Astrocyte (in vitro differentiated cells and primary cell): ENCODE measurements around the gene NUCB2. TPM values are rescaled to one million over a fixed set of nuclear protein-coding genes. Genes with fewer than 3 reads are reported as not detected.

Experiments used
- DNase-seq: peaks from one replicate; pipeline ENCODE4 v3.0.0-alpha.2; 2010; ENCODE audit warnings: low read depth
- FAIRE-seq: peaks from 2 replicates; lab custom pipeline; 2011; peaks lifted over from hg19 to GRCh38; lab: Jason Lieb, UNC
- H2AFZ ChIP-seq: 2 replicates; pipeline ENCODE4 v1.6.0; 2012; ENCODE audit warnings: low read depth, low read length, inconsistent platforms
- H3K27ac ChIP-seq: 2 replicates; pipeline ENCODE4 v1.5.1; 2011; ENCODE audit warnings: low read depth, low read length, inconsistent platforms
- H3K27me3 ChIP-seq: 2 replicates; pipeline ENCODE4 v1.6.0; 2011; ENCODE audit warnings: low read length, inconsistent platforms; ENCODE audit not compliant: insufficient read depth
- H3K36me3 ChIP-seq: 2 replicates; pipeline ENCODE4 v1.5.1; 2011; ENCODE audit warnings: low read length, inconsistent platforms; ENCODE audit not compliant: insufficient read depth
- H3K4me1 ChIP-seq: 2 replicates; pipeline ENCODE4 v1.5.1; 2011; ENCODE audit warnings: low read length, inconsistent platforms; ENCODE audit not compliant: insufficient read depth
- H3K4me2 ChIP-seq: 2 replicates; pipeline ENCODE4 v1.6.0; 2012; ENCODE audit warnings: low read length, inconsistent platforms
- H3K4me3 ChIP-seq: 2 replicates; pipeline ENCODE4 v1.5.1; 2011; ENCODE audit warnings: low read depth, mild to moderate bottlenecking, low read length, inconsistent platforms; ENCODE audit not compliant: insufficient read depth
- H3K79me2 ChIP-seq: 2 replicates; pipeline ENCODE4 v1.6.0; 2012; ENCODE audit warnings: mild to moderate bottlenecking, low read length, inconsistent platforms; ENCODE audit not compliant: insufficient read depth
- H3K9ac ChIP-seq: 2 replicates; pipeline ENCODE4 v1.6.0; 2012; ENCODE audit warnings: mild to moderate bottlenecking, low read length, inconsistent platforms
- H3K9me3 ChIP-seq: 2 replicates; pipeline ENCODE4 v1.5.1; 2012; ENCODE audit warnings: low read depth, mild to moderate bottlenecking, low read length, inconsistent platforms; ENCODE audit not compliant: insufficient read depth
- H4K20me1 ChIP-seq: 2 replicates; pipeline ENCODE4 v1.6.0; 2012; ENCODE audit warnings: low read length, inconsistent platforms; ENCODE audit not compliant: insufficient read depth
- H3K27ac Mint-ChIP-seq: one replicate; pipeline ENCODE4 v1.8.0; 2021; ENCODE audit warnings: mild to moderate bottlenecking, mixed read lengths; ENCODE audit not compliant: unreplicated experiment
- H3K27me3 Mint-ChIP-seq: one replicate; pipeline ENCODE4 v1.8.0; 2021; ENCODE audit warnings: low read depth, mixed read lengths; ENCODE audit not compliant: unreplicated experiment
- H3K36me3 Mint-ChIP-seq: one replicate; pipeline ENCODE4 v1.8.0; 2021; ENCODE audit warnings: low read depth, mixed read lengths; ENCODE audit not compliant: unreplicated experiment
- H3K4me1 Mint-ChIP-seq: one replicate; pipeline ENCODE4 v1.8.0; 2021; ENCODE audit warnings: low read depth, mixed read lengths; ENCODE audit not compliant: unreplicated experiment
- H3K4me3 Mint-ChIP-seq: one replicate; pipeline ENCODE4 v1.8.0; 2021; ENCODE audit warnings: mild to moderate bottlenecking, moderate library complexity, mixed read lengths; ENCODE audit not compliant: unreplicated experiment
- H3K9me3 Mint-ChIP-seq: one replicate; pipeline ENCODE4 v1.8.0; 2021; ENCODE audit warnings: mild to moderate bottlenecking, mixed read lengths; ENCODE audit not compliant: unreplicated experiment
- EZH2 ChIP-seq: IDR thresholded peaks from 2 replicates; pipeline ENCODE4 v1.6.1; 2012; ENCODE audit warnings: mild to moderate bottlenecking, low read length, inconsistent platforms; ENCODE audit not compliant: insufficient read depth
- total RNA-seq: library from RNA; stranded (reverse); gene quantifications from 2 replicates; pipeline ENCODE4 v1.2.1, GENCODE V29; 2021
- TF ChIP-seq, protein P1 (sequence below): IDR thresholded peaks from 2 replicates; pipeline ENCODE4 v1.5.1; 2011; ENCODE audit warnings: low read depth, mild to moderate bottlenecking, inconsistent platforms, low read length, moderate library complexity; ENCODE audit not compliant: insufficient read depth

NUCB2 gene
- total RNA-seq, 1 donor from 2014 or later, result 71.2 TPM

- Mint-ChIP-seq H3K9me3 (peaks cover 61% of the 10 kb centered on the region), H3K27me3 (peaks cover 2% of the 10 kb centered on the region), H3K27ac (no peak overlapping the region), H3K4me1 (peaks cover 3% of the 10 kb centered on the region), H3K4me3 (no peak overlapping the region), H3K36me3 (peaks cover 55% of the 10 kb centered on the region)
- Histone ChIP-seq H3K27ac (no peak overlapping the region), H3K36me3 (peaks cover 4% of the 10 kb centered on the region), H3K9me3 (peaks cover 46% of the 10 kb centered on the region), H3K4me2 (no peak overlapping the region), H3K79me2 (no peaks in the 10 kb centered on the region), H3K4me3 (no peak overlapping the region), H2AFZ (no peak overlapping the region), H4K20me1 (no peaks in the 10 kb centered on the region), H3K4me1 (no peaks in the 10 kb centered on the region), H3K9ac (no peak overlapping the region), H3K27me3 (no peaks in the 10 kb centered on the region)
- DNase-seq (no peak), FAIRE-seq (no peak)
- TF ChIP-seq, protein P1, sequence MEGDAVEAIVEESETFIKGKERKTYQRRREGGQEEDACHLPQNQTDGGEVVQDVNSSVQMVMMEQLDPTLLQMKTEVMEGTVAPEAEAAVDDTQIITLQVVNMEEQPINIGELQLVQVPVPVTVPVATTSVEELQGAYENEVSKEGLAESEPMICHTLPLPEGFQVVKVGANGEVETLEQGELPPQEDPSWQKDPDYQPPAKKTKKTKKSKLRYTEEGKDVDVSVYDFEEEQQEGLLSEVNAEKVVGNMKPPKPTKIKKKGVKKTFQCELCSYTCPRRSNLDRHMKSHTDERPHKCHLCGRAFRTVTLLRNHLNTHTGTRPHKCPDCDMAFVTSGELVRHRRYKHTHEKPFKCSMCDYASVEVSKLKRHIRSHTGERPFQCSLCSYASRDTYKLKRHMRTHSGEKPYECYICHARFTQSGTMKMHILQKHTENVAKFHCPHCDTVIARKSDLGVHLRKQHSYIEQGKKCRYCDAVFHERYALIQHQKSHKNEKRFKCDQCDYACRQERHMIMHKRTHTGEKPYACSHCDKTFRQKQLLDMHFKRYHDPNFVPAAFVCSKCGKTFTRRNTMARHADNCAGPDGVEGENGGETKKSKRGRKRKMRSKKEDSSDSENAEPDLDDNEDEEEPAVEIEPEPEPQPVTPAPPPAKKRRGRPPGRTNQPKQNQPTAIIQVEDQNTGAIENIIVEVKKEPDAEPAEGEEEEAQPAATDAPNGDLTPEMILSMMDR, result no peak
- no peak for TF ChIP-seq EZH2
These were observed 92.6 kb downstream of the NUCB2 start for GRCh38 chr11:17369094-17369493.

DNA sequence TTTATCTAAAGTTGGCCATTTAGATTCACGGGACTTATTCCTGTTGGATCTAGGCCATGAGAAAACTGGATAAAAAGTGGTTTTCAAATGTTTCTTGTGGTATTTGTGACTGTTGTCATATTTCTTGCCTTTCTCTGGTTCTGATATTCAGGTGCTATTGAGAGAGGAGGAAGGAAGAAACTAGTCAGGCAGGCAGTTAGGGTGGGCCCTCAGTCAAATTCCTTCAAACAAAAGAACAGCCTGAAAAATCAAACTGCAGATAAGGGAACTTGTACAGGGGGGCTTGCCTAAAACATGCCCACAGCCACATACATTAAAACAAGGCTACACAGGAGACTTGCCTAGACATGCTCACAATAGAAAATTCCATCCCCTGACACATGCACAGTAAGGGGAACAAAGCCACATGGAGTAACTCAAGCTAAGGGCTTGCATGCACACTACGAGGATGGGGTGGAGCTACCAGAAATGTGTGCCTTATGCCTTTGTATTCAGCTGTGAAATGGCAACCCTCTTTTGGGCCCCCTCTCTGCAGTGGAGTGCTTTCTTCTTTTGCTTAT lies 93.2 kb downstream of the NUCB2 start:
- H3K4me3 ChIP-seq, result no peak overlapping the region
- peaks cover 46% of the 10 kb centered on the region for H3K9me3 ChIP-seq
- Mint-ChIP-seq H3K27me3 (peaks cover 2% of the 10 kb centered on the region), H3K9me3 (peaks cover 63% of the 10 kb centered on the region), H3K4me1 (peaks cover 3% of the 10 kb centered on the region), H3K27ac (no peak overlapping the region), H3K36me3 (peaks cover 55% of the 10 kb centered on the region), H3K4me3 (no peak overlapping the region)
- DNase-seq, result no peak
- no peaks in the 10 kb centered on the region for H3K79me2 ChIP-seq
- peaks cover 4% of the 10 kb centered on the region for H3K36me3 ChIP-seq
- H3K4me2 ChIP-seq, result no peak overlapping the region
- FAIRE-seq, result no peak
- no peak overlapping the region for H2AFZ ChIP-seq
- no peak overlapping the region for H3K27ac ChIP-seq
- H3K4me1 ChIP-seq, result no peaks in the 10 kb centered on the region
- no peak overlapping the region for H3K9ac ChIP-seq
- H4K20me1 ChIP-seq, result no peaks in the 10 kb centered on the region
- TF ChIP-seq, protein P1, result no peak
- TF ChIP-seq EZH2, result no peak
- no peaks in the 10 kb centered on the region for H3K27me3 ChIP-seq

- Mint-ChIP-seq H3K27ac (no peak overlapping the region), H3K4me3 (no peak overlapping the region), H3K27me3 (no peaks in the 10 kb centered on the region), H3K36me3 (peaks cover 57% of the 10 kb centered on the region), H3K4me1 (peaks cover 3% of the 10 kb centered on the region), H3K9me3 (peaks cover 68% of the 10 kb centered on the region)
- Histone ChIP-seq H3K4me3 (no peak overlapping the region), H3K79me2 (no peaks in the 10 kb centered on the region), H3K9ac (no peak overlapping the region), H3K4me2 (no peak overlapping the region), H2AFZ (no peak overlapping the region), H4K20me1 (no peaks in the 10 kb centered on the region), H3K4me1 (no peaks in the 10 kb centered on the region), H3K27ac (no peak overlapping the region), H3K27me3 (no peaks in the 10 kb centered on the region), H3K36me3 (peaks cover 4% of the 10 kb centered on the region), H3K9me3 (peaks cover 48% of the 10 kb centered on the region)
- FAIRE-seq, result no peak
- peak; percentile 53 for DNase-seq
- no peak for TF ChIP-seq EZH2
- TF ChIP-seq, protein P1, result no peak
These were observed 95.1 kb downstream of the NUCB2 start for GRCh38 chr11:17371614-17372013.
